Mononuclear cell (primary cell): ENCODE data around the gene SLC24A5. TPM values are rescaled to one million over a fixed set of nuclear protein-coding genes. Genes with fewer than 3 reads are reported as not detected.

Experiments
- H3K27me3 ChIP-seq: 2 replicates; pipeline ENCODE4 v1.6.0; 2011; ENCODE audit warnings: low read length, control low read depth; ENCODE audit not compliant: insufficient read depth
- H3K4me1 ChIP-seq: 2 replicates; pipeline ENCODE4 v1.5.1; 2011; ENCODE audit warnings: mild to moderate bottlenecking, low read length, control low read depth; ENCODE audit not compliant: insufficient read depth
- H3K4me3 ChIP-seq: 2 replicates; pipeline ENCODE4 v1.5.1; 2011; ENCODE audit warnings: mild to moderate bottlenecking, low read length, moderate library complexity
- H3K9me3 ChIP-seq: 2 replicates; pipeline ENCODE4 v1.5.1; 2011; ENCODE audit warnings: low read depth, mild to moderate bottlenecking, control low read depth, low read length
- total RNA-seq: library from RNA; depleted of rRNA; stranded (reverse); fragments of >200 nt; gene quantifications from one replicate; pipeline ENCODE4 v1.2.3, GENCODE V29; 2012

SLC24A5 gene
- total RNA-seq: under 0.01 TPM

- no peaks in the 10 kb centered on the region for H3K4me1 ChIP-seq
- no peaks in the 10 kb centered on the region for H3K9me3 ChIP-seq
- no peak within 1 kb of the TSS for H3K4me3 ChIP-seq
- peaks cover 3% of the 10 kb centered on the region for H3K27me3 ChIP-seq
These were observed at the start of gene SLC24A5 for GRCh38 chr15:48120745-48121144. Gene SLC24A5 (plus strand): TSS chr15:48120990. CDS start chr15:48121045, 55 bp downstream.

GRCh38 chr15:48072941-48073340 lies 47.8 kb upstream of the SLC24A5 start:
- Histone ChIP-seq H3K4me1 (no peaks in the 10 kb centered on the region), H3K27me3 (no peaks in the 10 kb centered on the region), H3K9me3 (no peaks in the 10 kb centered on the region), H3K4me3 (no peak overlapping the region)

GRCh38 chr15:48073881-48074280 lies 46.9 kb upstream of the SLC24A5 start:
- H3K27me3 ChIP-seq: no peaks in the 10 kb centered on the region
- no peaks in the 10 kb centered on the region for H3K4me1 ChIP-seq
- H3K4me3 ChIP-seq: no peak overlapping the region
- no peaks in the 10 kb centered on the region for H3K9me3 ChIP-seq

GRCh38 chr15:48076454-48076853 lies 44.3 kb upstream of the SLC24A5 start:
- Histone ChIP-seq H3K4me3 (no peak overlapping the region), H3K9me3 (no peaks in the 10 kb centered on the region), H3K27me3 (no peaks in the 10 kb centered on the region), H3K4me1 (no peaks in the 10 kb centered on the region)

GRCh38 chr15:48077616-48078184 lies 43.1 kb upstream of the SLC24A5 start:
- no peaks in the 10 kb centered on the region for H3K9me3 ChIP-seq
- H3K27me3 ChIP-seq: no peaks in the 10 kb centered on the region
- H3K4me3 ChIP-seq: no peak overlapping the region
- no peaks in the 10 kb centered on the region for H3K4me1 ChIP-seq

- Histone ChIP-seq H3K4me1 (no peaks in the 10 kb centered on the region), H3K4me3 (no peak overlapping the region), H3K9me3 (no peaks in the 10 kb centered on the region), H3K27me3 (no peaks in the 10 kb centered on the region)
These were observed 35.8 kb upstream of the SLC24A5 start for GRCh38 chr15:48084759-48085590.

- H3K4me3 ChIP-seq: no peak overlapping the region
- no peaks in the 10 kb centered on the region for H3K9me3 ChIP-seq
- H3K4me1 ChIP-seq: no peaks in the 10 kb centered on the region
- no peaks in the 10 kb centered on the region for H3K27me3 ChIP-seq
These were observed 35.2 kb upstream of the SLC24A5 start for GRCh38 chr15:48085591-48085930.

GRCh38 chr15:48086133-48086532 lies 34.7 kb upstream of the SLC24A5 start:
- H3K27me3 ChIP-seq: no peaks in the 10 kb centered on the region
- H3K4me3 ChIP-seq: no peak overlapping the region
- H3K4me1 ChIP-seq: no peaks in the 10 kb centered on the region
- no peaks in the 10 kb centered on the region for H3K9me3 ChIP-seq

- Histone ChIP-seq H3K9me3 (no peaks in the 10 kb centered on the region), H3K4me3 (no peak overlapping the region), H3K27me3 (no peaks in the 10 kb centered on the region), H3K4me1 (no peaks in the 10 kb centered on the region)
These were observed 34.2 kb upstream of the SLC24A5 start for GRCh38 chr15:48086576-48086975.

- Histone ChIP-seq H3K27me3 (no peaks in the 10 kb centered on the region), H3K4me1 (no peaks in the 10 kb centered on the region), H3K4me3 (no peak overlapping the region), H3K9me3 (no peaks in the 10 kb centered on the region)
These were observed 32.9 kb upstream of the SLC24A5 start for GRCh38 chr15:48087844-48088243.

- no peak overlapping the region for H3K4me3 ChIP-seq
- H3K27me3 ChIP-seq: no peaks in the 10 kb centered on the region
- H3K4me1 ChIP-seq: no peaks in the 10 kb centered on the region
- no peaks in the 10 kb centered on the region for H3K9me3 ChIP-seq
These were observed 31.1 kb upstream of the SLC24A5 start for GRCh38 chr15:48089702-48090101.

GRCh38 chr15:48090115-48090514 lies 30.7 kb upstream of the SLC24A5 start:
- Histone ChIP-seq H3K9me3 (no peaks in the 10 kb centered on the region), H3K4me1 (no peaks in the 10 kb centered on the region), H3K4me3 (no peak overlapping the region), H3K27me3 (no peaks in the 10 kb centered on the region)

- Histone ChIP-seq H3K4me1 (no peaks in the 10 kb centered on the region), H3K9me3 (no peaks in the 10 kb centered on the region), H3K4me3 (no peak overlapping the region), H3K27me3 (no peaks in the 10 kb centered on the region)
These were observed 30.1 kb upstream of the SLC24A5 start for GRCh38 chr15:48090666-48091065.

- H3K4me1 ChIP-seq: no peaks in the 10 kb centered on the region
These were observed 29.3 kb upstream of the SLC24A5 start for GRCh38 chr15:48091522-48091921.

GRCh38 chr15:48096355-48096786 lies 24.4 kb upstream of the SLC24A5 start:
- no peaks in the 10 kb centered on the region for H3K9me3 ChIP-seq

More at GRCh38 chr15:48091522-48091921, 29.3 kb upstream of the SLC24A5 start:
- H3K27me3 ChIP-seq: no peaks in the 10 kb centered on the region
- no peaks in the 10 kb centered on the region for H3K9me3 ChIP-seq
- no peak overlapping the region for H3K4me3 ChIP-seq

GRCh38 chr15:48096813-48097212 lies 24.0 kb upstream of the SLC24A5 start:
- Histone ChIP-seq H3K4me3 (no peak overlapping the region), H3K4me1 (no peaks in the 10 kb centered on the region), H3K27me3 (no peaks in the 10 kb centered on the region)

More at GRCh38 chr15:48096355-48096786, 24.4 kb upstream of the SLC24A5 start:
- Histone ChIP-seq H3K4me3 (no peak overlapping the region), H3K27me3 (no peaks in the 10 kb centered on the region), H3K4me1 (no peaks in the 10 kb centered on the region)

More at GRCh38 chr15:48096813-48097212, 24.0 kb upstream of the SLC24A5 start:
- no peaks in the 10 kb centered on the region for H3K9me3 ChIP-seq
